ENCODE results near the gene LRRC37A. TPM values are rescaled to one million over a fixed set of nuclear protein-coding genes. Genes with fewer than 3 reads are reported as not detected.
"Not testable (repeated sequence)": the region's sequence is repeated elsewhere in the genome, so short reads cannot be mapped to it uniquely, and the experiment has no call there.

Gene LRRC37A
- polyA plus RNA-seq, 1 experiment = 1.2 TPM

DNA sequence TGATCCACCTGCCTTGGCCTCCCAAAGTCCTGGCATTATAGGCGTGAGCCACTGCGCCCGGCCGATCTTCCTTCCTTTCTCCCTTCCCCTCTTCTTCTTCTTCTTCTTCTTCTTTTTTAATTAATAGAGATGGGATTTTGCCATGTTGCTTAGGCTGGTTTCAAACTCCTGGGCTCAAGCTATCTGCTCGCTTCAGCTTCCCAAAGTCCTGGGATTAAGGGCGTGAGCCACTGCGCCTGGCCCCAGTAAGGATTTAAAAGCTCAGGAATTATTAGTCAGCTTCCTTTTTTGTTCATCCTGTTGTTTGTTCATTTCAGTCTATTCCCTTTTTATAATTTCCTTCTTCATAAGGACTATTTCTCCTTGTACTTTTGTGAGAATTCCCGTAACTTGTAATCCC lies 32.7 kb upstream of the LRRC37A start:
- Histone ChIP-seq H3K4me3 (ENCODE audit: low read depth, low read length) (no peak overlapping the region), H3K9me3 (ENCODE audit: control insufficient read depth, insufficient read depth, low read length) (no peaks in the 10 kb centered on the region), H3K27ac (ENCODE audit: low read depth, low read length) (no peak overlapping the region), H3K27me3 (ENCODE audit: control insufficient read depth, insufficient read depth, low read length) (no peaks in the 10 kb centered on the region)
- ChIA-PET CTCF (interaction anchor here (1.0 kb wide), 1 partner anchor 25 kb away, joined by 5 read pairs; no protein-coding TSS in a partner anchor), POLR2A (no interaction called here)
- DNase-seq (ENCODE audit: low read depth, low spot score) = no peak
- TF ChIP-seq, protein P1, sequence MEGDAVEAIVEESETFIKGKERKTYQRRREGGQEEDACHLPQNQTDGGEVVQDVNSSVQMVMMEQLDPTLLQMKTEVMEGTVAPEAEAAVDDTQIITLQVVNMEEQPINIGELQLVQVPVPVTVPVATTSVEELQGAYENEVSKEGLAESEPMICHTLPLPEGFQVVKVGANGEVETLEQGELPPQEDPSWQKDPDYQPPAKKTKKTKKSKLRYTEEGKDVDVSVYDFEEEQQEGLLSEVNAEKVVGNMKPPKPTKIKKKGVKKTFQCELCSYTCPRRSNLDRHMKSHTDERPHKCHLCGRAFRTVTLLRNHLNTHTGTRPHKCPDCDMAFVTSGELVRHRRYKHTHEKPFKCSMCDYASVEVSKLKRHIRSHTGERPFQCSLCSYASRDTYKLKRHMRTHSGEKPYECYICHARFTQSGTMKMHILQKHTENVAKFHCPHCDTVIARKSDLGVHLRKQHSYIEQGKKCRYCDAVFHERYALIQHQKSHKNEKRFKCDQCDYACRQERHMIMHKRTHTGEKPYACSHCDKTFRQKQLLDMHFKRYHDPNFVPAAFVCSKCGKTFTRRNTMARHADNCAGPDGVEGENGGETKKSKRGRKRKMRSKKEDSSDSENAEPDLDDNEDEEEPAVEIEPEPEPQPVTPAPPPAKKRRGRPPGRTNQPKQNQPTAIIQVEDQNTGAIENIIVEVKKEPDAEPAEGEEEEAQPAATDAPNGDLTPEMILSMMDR (IDR thresholded peaks at IDR 0.05; ENCODE audit: low read depth, low read length) = no peak

DNA sequence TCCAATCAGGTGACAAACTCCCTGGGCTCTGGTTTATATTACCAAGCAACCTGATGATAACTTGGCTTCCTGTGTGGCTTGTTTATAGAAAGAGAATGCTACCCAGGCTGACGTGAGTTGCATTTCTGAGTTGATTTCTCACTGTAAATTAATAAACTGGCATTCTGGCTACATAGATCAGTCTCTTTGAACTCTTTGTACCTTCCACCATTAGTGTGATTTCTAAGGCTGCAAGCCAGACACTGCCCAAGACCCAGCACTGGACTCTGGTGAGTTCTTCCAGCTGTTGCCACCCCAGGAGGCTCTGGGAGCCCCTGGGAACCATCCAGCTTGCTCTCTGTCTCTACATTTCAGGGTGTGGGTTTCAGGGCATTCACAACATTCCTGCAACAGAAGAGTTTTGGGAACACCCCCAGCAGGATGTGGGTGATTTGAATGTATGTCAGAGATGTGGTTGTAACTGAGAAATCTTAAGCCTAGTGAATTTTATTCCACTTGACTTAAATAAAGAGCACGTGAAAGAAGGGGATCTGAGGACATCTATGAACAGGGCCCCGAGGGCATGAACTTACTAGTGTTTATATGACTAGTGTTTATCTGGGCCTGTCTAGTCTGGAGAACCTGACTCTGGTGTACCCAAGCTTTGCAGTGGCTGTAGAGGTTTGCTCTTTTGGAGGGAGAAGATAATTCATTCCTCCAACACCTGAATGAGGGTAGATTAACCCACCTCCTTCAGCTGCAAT lies 30.3 kb upstream of the LRRC37A start:
- peak; percentile 66 for DNase-seq (ENCODE audit: low read depth, low spot score)
- ChIA-PET CTCF (no interaction called here), POLR2A (interaction anchor here (0.6 kb wide), 1 partner anchor 37 kb away, joined by 3 read pairs; no protein-coding TSS in a partner anchor)
- H3K4me3 ChIP-seq (ENCODE audit: low read depth, low read length) = no peak overlapping the region
- H3K27ac ChIP-seq (ENCODE audit: low read depth, low read length) = peak overlapping the region; percentile 91
- H3K9me3 ChIP-seq (ENCODE audit: control insufficient read depth, insufficient read depth, low read length) = no peaks in the 10 kb centered on the region
- H3K27me3 ChIP-seq (ENCODE audit: control insufficient read depth, insufficient read depth, low read length) = no peaks in the 10 kb centered on the region
- TF ChIP-seq, protein P1 (IDR thresholded peaks at IDR 0.05; ENCODE audit: low read depth, low read length) = no peak

DNA sequence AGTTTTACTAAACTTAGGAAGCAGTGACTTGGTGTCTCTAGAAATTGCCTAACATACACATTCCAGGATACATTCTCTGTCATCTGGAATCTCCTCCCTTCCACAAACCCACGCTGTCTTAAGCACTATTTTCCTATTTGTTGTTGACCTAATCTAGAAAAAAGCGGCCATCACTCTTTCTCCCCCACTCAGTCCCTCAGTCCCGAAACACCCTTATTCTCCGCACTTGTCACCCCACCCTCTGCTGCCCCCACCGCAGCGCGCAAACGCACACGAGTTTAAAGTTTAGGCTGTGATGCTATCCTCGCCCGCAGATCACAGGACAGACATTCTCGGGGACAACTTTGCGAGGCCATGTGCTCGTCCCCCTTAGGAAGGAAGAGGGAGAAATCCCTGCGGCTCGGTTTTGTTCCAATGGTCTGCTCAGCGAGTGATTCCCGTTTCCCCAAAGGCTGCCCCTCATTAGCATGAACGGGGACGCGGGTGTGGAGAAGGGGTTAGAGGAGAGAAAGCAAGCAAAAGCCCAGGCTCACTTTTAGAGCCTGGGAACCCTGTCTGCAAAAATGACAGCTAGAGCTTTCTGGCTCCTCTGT lies 28.8 kb upstream of the LRRC37A start:
- ChIA-PET POLR2A (interaction anchor here (1.4 kb wide), 1 partner anchor 66 kb away, joined by 4 read pairs; no protein-coding TSS in a partner anchor), CTCF (interaction anchor here (2.8 kb wide), 1 partner anchor 21 kb away, joined by 9 read pairs; no protein-coding TSS in a partner anchor)
- H3K27ac ChIP-seq (ENCODE audit: low read depth, low read length) = peak overlapping the region; percentile 88
- not testable (repeated sequence) for DNase-seq (ENCODE audit: low read depth, low spot score); H3K9me3 ChIP-seq (ENCODE audit: control insufficient read depth, insufficient read depth, low read length); H3K27me3 ChIP-seq (ENCODE audit: control insufficient read depth, insufficient read depth, low read length)
- H3K4me3 ChIP-seq (ENCODE audit: low read depth, low read length) = peak overlapping the region; percentile 43

DNA sequence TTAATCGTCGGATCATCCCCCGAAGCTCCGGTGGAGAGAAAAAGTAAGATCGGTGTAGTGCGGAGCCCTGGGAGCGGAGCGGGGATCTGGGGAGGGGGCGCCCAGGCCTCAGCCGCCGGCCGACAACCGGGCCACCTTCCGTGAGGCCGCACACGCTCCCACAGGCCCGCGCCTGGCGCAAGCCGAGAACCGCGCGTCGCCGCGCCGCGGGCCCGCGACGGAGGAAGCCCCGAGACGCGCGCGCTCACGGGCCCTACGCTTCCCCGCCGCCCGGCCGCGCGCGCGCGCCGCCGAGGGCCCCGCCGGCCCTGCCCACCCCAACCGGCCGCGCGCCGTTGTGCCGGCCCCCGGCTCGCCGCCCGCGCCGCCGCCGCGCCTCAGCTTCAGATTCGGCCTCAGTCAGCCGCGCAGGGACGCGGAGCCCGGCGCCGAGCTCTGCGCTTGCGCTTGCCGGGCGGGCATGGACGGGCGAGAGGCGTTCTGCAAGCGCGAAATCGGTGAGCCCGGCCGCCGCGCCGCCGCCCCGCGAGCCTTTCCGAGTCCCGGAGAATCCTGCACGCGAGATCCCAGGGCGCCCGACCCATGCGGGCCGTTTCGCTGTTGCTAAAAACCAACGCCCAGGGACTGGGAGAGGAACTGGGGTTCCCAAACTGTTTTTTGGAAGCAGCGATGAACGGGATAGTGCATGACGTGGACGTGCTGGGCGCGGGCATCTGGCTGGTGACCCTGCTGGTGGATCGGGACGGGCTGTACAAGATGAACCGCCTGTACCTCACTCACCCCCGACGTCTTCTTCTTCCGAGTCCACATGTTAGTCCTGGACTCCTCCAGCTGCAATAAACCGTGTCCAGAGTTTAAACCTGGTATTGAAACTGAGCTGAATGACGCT lies 28.0 kb upstream of the LRRC37A start:
- TF ChIP-seq, protein P1 (IDR thresholded peaks at IDR 0.05; ENCODE audit: low read depth, low read length) = no peak
- CTCF ChIA-PET = interaction anchor here (1.1 to 2.8 kb wide), 2 partner anchors 11 to 20 kb away, joined by 3 to 9 read pairs; no protein-coding TSS in a partner anchor

DNA sequence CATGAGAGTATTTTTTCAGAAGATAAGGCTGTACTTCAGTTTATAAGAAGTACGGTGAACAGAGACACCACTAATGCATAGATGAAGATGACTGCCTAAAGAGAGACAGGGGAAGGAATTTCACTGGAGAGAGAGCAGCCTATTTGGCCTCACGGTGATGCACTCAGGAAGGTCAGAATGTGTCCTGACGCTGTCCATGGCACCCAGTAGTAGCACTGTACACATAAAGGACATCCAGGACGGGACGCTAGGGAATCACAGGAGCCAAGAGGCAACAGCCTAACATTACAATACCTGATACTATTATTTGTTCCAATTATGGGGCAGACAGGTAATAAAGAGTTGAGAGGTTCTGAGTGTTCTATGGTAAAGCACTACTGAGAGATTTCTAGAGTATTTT lies 24.9 kb upstream of the LRRC37A start:
- DNase-seq (ENCODE audit: low read depth, low spot score) = no peak
- Histone ChIP-seq H3K9me3 (ENCODE audit: control insufficient read depth, insufficient read depth, low read length) (no peaks in the 10 kb centered on the region), H3K4me3 (ENCODE audit: low read depth, low read length) (no peak overlapping the region), H3K27me3 (ENCODE audit: control insufficient read depth, insufficient read depth, low read length) (no peaks in the 10 kb centered on the region), H3K27ac (ENCODE audit: low read depth, low read length) (no peak overlapping the region)
- TF ChIP-seq, protein P1 (IDR thresholded peaks at IDR 0.05; ENCODE audit: low read depth, low read length) = no peak
- ChIA-PET POLR2A (no interaction called here), CTCF (no interaction called here)

More for the DNA sequence above, 28.0 kb upstream of the LRRC37A start:
- POLR2A ChIA-PET = interaction anchor here (0.7 to 1.4 kb wide), 2 partner anchors 21 to 67 kb away, joined by 4 to 6 read pairs; no protein-coding TSS in a partner anchor
- Histone ChIP-seq H3K9me3 (ENCODE audit: control insufficient read depth, insufficient read depth, low read length) (no peaks in the 10 kb centered on the region), H3K27ac (ENCODE audit: low read depth, low read length) (peak overlapping the region; percentile 90), H3K27me3 (ENCODE audit: control insufficient read depth, insufficient read depth, low read length) (no peaks in the 10 kb centered on the region), H3K4me3 (ENCODE audit: low read depth, low read length) (peak overlapping the region; percentile 73)
- DNase-seq (ENCODE audit: low read depth, low spot score) = peak; percentile 55

Measured in AG04450 (cell line).